Testis (tissue), 5 donors: ENCODE data around the gene MTUS2. TPM values are rescaled to one million over a fixed set of nuclear protein-coding genes. Genes with fewer than 3 reads are reported as not detected.
A peak's percentile ranks its signal among the peaks of the same experiment; 100 is the strongest.

Experiments
- DNase-seq: peaks from one replicate; pipeline ENCODE4 v3.0.0-alpha.2; 2019
- H3K27ac ChIP-seq, 2 donors: fragments of 200-600 bp; sonication (generic); one replicate each; pipeline ENCODE4 v1.5.1; 2019
- H3K27me3 ChIP-seq: fragments of 200-600 bp; sonication (generic); one replicate; pipeline ENCODE4 v1.5.1; 2019
- H3K36me3 ChIP-seq: fragments of 200-600 bp; sonication (generic); one replicate; pipeline ENCODE4 v1.5.1; 2017; ENCODE audit warnings: low read depth; ENCODE audit errors: missing control alignments
- H3K4me1 ChIP-seq: fragments of 200-600 bp; sonication (generic); one replicate; pipeline ENCODE4 v1.5.1; 2019
- H3K4me3 ChIP-seq, 2 donors: fragments of 200-600 bp; sonication (generic); one replicate each; pipeline ENCODE4 v1.5.1; 2017 to 2019
- H3K9me3 ChIP-seq: fragments of 200-600 bp; sonication (generic); one replicate; pipeline ENCODE4 v1.5.1; 2017
- POLR2A ChIP-seq: fragments of 450-650 bp; IDR thresholded peaks from one replicate; pipeline ENCODE4 v1.6.1; 2017; ENCODE audit warnings: antibody characterized with exemption, mild to moderate bottlenecking, moderate library complexity
- WGBS, 2 donors: methylation state at CpG; one replicate each; pipeline ENCODE4 v1.1.5; 2018; 5-methylcytosine and 5-hydroxymethylcytosine counted together
- intact Hi-C: fragments of 100-400 bp; cut with DNase I; formaldehyde crosslinking; loops from one replicate; pipeline ENCODE4 v1.15.1; 2023; ENCODE audit warnings: low total_unique reads
- long read RNA-seq, 2 donors: transcript quantifications; one replicate each; lab custom pipeline, GENCODE V29; 2026
- polyA plus RNA-seq: library from polyadenylated mRNA; stranded (reverse); fragments of 350-450 nt; fragmentation: Illumina TruSeq; extraction: RNeasy Lipid Tissue Mini Kit (QIAGEN cat#74804); gene quantifications from one replicate; pipeline ENCODE4 v1.2.3, GENCODE V29; 2014; ENCODE audit warnings: low read depth, low replicate concordance; ENCODE audit not compliant: insufficient read depth
- total RNA-seq, 2 donors: library from RNA; depleted of rRNA; stranded (reverse); fragments of >200 nt; gene quantifications; one replicate each; pipeline ENCODE4 v1.2.3, GENCODE V29; 2016
- TF ChIP-seq, protein P1 (sequence below), 3 experiments: fragments of 450-650 bp in 2 of 3; fragments of 200-600 bp in 1 of 3; sonication (generic) in 1 of 3; IDR thresholded peaks; one replicate each; pipeline ENCODE4 v1.5.1; 2016 to 2019; ENCODE audit warnings: antibody characterized with exemption in 3 of 3, mild to moderate bottlenecking in 2 of 3, moderate library complexity in 1 of 3

Gene MTUS2
- 1 to 10 TPM; 8.3 to 9.2 TPM for total RNA-seq
- 2.1 TPM for polyA plus RNA-seq
- long read RNA-seq, donor 1 = 0 reads
- long read RNA-seq, donor 2 = 0 reads

DNA sequence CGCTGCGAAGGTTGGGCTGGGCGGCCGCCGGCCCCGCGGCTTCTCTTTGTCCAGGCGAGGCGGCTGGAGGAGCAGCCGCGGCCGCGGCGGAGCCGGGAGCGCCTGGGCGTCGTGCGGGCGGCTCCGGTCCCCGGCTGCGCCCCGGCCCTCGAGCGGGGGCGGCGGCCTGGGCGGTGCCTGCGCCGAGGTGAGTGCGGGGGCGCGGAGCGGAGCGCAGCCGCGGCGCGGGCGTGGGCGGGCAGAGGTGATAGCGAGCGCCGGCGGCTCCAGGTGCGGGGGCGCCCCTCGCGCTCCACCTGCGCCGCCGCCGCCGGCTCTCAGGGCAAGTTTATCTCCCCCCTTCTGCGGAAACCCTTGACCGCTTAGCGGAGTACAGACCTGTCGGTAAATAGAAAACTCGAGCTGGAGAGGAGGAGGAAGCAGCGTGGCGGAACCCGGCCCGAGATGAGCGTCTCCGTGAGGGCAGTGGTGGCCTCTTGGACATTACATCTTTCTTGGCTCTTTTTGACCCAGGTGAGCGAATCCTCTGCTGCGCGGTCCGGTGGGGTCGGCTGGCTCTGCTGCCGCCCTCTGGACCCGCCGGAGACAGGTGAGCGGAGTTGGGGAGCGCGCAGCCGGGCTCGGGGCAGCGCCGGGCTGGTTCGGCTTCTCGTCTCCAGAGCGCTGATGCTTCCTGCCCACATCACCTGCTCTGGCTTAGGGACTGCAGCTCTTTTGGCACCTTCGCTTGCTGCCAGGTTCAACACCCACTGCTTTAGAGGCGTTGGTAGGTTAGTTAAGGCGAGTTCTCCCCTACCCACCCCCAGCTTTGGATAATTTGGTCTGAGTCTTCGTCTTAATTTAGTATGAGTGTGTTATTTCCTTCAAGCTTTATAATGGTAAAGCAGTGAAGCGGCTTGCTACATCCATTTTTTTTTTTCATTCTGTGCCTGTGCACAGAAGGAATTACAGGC lies at the start of gene MTUS2:
TSS of gene MTUS2 (plus strand) at position 241 of the 953 bp plus-strand sequence.
- H3K27ac ChIP-seq = peak within 1 kb of the TSS in 1 of 2 donors; percentile 5
- WGBS, 2 donors = 1 to 2% methylated on average over 21 to 53 of the region's 89 CpGs
- peak within 1 kb of the TSS; percentile 29 to 48 for H3K4me3 ChIP-seq
- no peak for TF ChIP-seq POLR2A
- TF ChIP-seq, protein P1, sequence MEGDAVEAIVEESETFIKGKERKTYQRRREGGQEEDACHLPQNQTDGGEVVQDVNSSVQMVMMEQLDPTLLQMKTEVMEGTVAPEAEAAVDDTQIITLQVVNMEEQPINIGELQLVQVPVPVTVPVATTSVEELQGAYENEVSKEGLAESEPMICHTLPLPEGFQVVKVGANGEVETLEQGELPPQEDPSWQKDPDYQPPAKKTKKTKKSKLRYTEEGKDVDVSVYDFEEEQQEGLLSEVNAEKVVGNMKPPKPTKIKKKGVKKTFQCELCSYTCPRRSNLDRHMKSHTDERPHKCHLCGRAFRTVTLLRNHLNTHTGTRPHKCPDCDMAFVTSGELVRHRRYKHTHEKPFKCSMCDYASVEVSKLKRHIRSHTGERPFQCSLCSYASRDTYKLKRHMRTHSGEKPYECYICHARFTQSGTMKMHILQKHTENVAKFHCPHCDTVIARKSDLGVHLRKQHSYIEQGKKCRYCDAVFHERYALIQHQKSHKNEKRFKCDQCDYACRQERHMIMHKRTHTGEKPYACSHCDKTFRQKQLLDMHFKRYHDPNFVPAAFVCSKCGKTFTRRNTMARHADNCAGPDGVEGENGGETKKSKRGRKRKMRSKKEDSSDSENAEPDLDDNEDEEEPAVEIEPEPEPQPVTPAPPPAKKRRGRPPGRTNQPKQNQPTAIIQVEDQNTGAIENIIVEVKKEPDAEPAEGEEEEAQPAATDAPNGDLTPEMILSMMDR (IDR thresholded peaks at IDR 0.05) = no peak
- peak; percentile 36 for DNase-seq
- H3K36me3 ChIP-seq = no peaks in the 10 kb centered on the region
- H3K4me1 ChIP-seq = peaks cover 4% of the 10 kb centered on the region
- no peaks in the 10 kb centered on the region for H3K27me3 ChIP-seq
- H3K9me3 ChIP-seq = no peaks in the 10 kb centered on the region
- intact Hi-C loops = no loop called here

DNA sequence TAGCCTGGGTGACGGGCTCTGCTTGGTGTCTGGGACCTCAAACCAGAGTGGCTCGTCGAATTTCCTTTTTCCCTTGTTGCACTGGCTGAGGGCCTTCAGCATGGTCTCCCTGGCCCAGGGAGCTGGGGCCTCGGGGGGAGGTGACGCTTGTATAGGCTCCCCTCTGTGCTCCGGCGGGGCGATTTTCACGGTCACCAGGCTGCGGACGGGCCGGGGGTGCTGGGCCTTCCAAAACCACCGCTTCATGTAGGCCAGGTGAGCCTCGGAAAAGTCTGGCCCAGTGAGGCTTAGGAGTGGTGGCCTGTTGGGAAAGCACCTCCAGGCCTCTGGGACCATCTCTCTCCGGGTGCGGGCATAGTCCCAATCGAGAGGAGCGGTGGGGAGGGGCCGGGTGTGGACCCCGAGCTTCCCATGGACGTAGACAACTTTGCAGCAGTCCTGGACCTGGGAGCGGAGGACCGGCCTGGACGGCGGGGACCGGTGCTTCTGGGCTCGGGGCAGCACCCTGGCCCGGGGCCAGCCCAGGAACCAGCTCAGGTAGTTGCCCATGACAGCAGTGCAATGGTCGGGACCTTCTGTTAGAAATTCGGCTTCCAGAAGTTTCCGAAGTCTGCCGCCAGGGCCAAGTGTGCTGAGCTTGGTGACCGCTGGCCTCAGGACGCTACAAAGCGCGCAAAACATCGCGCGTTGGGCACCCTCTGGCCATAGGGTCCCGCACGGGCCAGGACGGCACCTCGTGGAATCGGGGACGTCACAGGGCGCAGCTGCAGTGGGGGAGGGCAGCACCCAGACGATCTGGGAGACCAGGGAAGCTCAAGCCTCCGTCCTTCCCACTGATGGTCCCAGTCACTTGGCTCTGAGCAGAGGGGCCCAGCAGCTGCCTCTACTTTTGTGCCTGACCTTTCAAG lies 41.6 kb upstream of the MTUS2 start:
- no peak for DNase-seq
- intact Hi-C loops = no loop called here
- TF ChIP-seq, protein P1 (IDR thresholded peaks at IDR 0.05) = no peak
- no peak for TF ChIP-seq POLR2A
- Histone ChIP-seq H3K27ac (no peak overlapping the region), H3K4me3 (peak overlapping the region in 1 of 2 donors; percentile 12), H3K4me1 (no peaks in the 10 kb centered on the region), H3K9me3 (no peaks in the 10 kb centered on the region), H3K27me3 (no peaks in the 10 kb centered on the region), H3K36me3 (no peaks in the 10 kb centered on the region)
- 71 to 83% methylated on average over 35 to 48 of the region's 48 CpGs for WGBS, 2 donors

DNA sequence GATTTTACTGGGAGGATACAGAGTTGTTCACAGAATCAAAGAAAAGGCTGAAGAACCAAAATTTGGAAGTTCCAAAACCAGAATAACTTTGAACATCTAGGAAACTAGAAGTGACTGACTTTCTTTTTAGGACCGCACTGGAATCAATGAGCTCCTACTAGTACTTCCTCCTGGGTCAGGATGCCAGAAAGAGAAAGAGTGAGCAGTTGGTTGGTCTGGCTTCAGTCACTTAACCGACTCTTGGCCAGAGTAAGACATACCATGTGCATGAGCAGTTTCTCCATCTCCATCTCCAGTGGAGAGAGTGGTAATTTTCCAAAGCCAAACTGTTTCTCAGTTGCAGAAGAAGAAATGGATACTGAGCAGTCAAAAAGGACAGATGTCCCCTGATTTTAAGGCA lies 27.1 kb upstream of the MTUS2 start:
- 44 to 67% methylated on average over 2 of the region's 2 CpGs for WGBS, 2 donors
- no peak for DNase-seq
- H3K4me3 ChIP-seq = no peak overlapping the region
- no peaks in the 10 kb centered on the region for H3K4me1 ChIP-seq
- no peak overlapping the region for H3K27ac ChIP-seq
- no peaks in the 10 kb centered on the region for H3K36me3 ChIP-seq
- TF ChIP-seq POLR2A = no peak
- TF ChIP-seq, protein P1 (IDR thresholded peaks at IDR 0.05) = no peak
- intact Hi-C loops = no loop called here
- H3K9me3 ChIP-seq = no peaks in the 10 kb centered on the region
- H3K27me3 ChIP-seq = no peaks in the 10 kb centered on the region

DNA sequence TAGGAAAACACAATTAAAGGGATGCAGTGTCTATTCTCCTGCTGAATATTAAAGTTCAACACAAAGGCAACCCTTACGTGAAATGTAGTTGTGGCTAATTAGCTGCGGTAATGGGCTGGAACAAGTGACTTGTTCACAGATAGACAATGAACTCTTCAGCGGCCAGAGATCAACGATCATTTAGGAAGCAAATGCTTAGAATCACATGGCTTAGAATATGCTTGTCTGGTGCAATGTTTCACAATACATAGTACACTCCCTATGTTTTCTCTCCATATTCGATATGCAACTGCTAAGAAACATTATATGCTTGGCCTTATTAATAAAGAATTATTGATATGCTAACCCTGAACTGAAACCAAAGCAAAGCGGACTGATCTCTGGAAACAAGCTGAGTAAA lies 25.7 kb upstream of the MTUS2 start:
- no peaks in the 10 kb centered on the region for H3K36me3 ChIP-seq
- no peak overlapping the region for H3K4me3 ChIP-seq
- H3K27ac ChIP-seq = no peak overlapping the region
- no peaks in the 10 kb centered on the region for H3K9me3 ChIP-seq
- H3K27me3 ChIP-seq = no peaks in the 10 kb centered on the region
- no peak for DNase-seq
- no peaks in the 10 kb centered on the region for H3K4me1 ChIP-seq
- WGBS, 2 donors = 66 to 68% methylated on average over 6 of the region's 6 CpGs
- TF ChIP-seq, protein P1 (IDR thresholded peaks at IDR 0.05) = no peak
- TF ChIP-seq POLR2A = no peak
- intact Hi-C loops = no loop called here
